Thyroid gland (tissue), 4 donors: ENCODE results near the gene CRTAC1.

Experiments used
- CTCF ChIP-seq, 6 experiments: fragments of 200-600 bp in 3 of 6; fragments of 450-650 bp in 3 of 6; sonication (generic) in 3 of 6; IDR thresholded peaks; one replicate each; pipeline ENCODE4 v1.5.1; 2016 to 2019; ENCODE audit warnings: antibody characterized with exemption in 6 of 6, mild to moderate bottlenecking in 2 of 6, inconsistent platforms in 1 of 6, moderate library complexity in 1 of 6
- POLR2A ChIP-seq, 2 donors: fragments of 450-650 bp; IDR thresholded peaks; one replicate each; pipeline ENCODE4 v1.6.1; 2017; ENCODE audit warnings: antibody characterized with exemption in 2 of 2, mild to moderate bottlenecking in 2 of 2, moderate library complexity in 1 of 2

- TF ChIP-seq CTCF (IDR thresholded peaks at IDR 0.05) (no peak), POLR2A (IDR thresholded peaks at IDR 0.05) (no peak)
Observed at GRCh38 chr10:97870990-97871389, 159.4 kb downstream of the CRTAC1 start.
